OCI-LY1 (cell line): ENCODE measurements around the gene SUGCT.

Source experiments
- CTCF ChIP-seq: fragments of 200-600 bp; sonication (generic), shearing (Covaris generic); IDR thresholded peaks from 2 replicates; pipeline ENCODE4 v1.5.1; 2017; ENCODE audit warnings: mild to moderate bottlenecking, antibody characterized with exemption, low read length, moderate library complexity, mixed read lengths
- EZH2 ChIP-seq: fragments of 200-600 bp; sonication (generic), shearing (Covaris generic); IDR thresholded peaks from 2 replicates; pipeline ENCODE4 v1.8.0; 2017; ENCODE audit warnings: borderline replicate concordance, mixed run types, mild to moderate bottlenecking, antibody characterized with exemption, low read length, moderate library complexity, mixed read lengths

GRCh38 chr7:40439686-40440085 lies 304.9 kb downstream of the SUGCT start:
- TF ChIP-seq CTCF = no peak
- no peak for TF ChIP-seq EZH2
